ENCODE measurements around the gene RPS13. TPM values are rescaled to one million over a fixed set of nuclear protein-coding genes. Genes with fewer than 3 reads are reported as not detected.

The RPS13 gene
- total RNA-seq (2022) (1,349 and 1,456 TPM in 2 replicates), Bru-seq, nascent RNA (percentile 100 among the genes with signal in this experiment), BruChase-seq, experiment 1, labeled RNA remaining after a 2-hour chase (percentile 99 among the genes with signal in this experiment), BruChase-seq, experiment 2, labeled RNA remaining after a 6-hour chase (percentile 100 among the genes with signal in this experiment)
- long read RNA-seq, transcript RPS13-203 (5 exons, 664 nt) = minor isoform, 8 of 1,250 reads
- long read RNA-seq, transcript RPS13-202 (6 exons, 646 nt) = major isoform, 1,209 of 1,250 reads
- long read RNA-seq, partial matches to known transcripts = 7 of 1,250 reads
- long read RNA-seq, other reads (novel, unspliced or antisense) = 13 of 1,250 reads

DNA sequence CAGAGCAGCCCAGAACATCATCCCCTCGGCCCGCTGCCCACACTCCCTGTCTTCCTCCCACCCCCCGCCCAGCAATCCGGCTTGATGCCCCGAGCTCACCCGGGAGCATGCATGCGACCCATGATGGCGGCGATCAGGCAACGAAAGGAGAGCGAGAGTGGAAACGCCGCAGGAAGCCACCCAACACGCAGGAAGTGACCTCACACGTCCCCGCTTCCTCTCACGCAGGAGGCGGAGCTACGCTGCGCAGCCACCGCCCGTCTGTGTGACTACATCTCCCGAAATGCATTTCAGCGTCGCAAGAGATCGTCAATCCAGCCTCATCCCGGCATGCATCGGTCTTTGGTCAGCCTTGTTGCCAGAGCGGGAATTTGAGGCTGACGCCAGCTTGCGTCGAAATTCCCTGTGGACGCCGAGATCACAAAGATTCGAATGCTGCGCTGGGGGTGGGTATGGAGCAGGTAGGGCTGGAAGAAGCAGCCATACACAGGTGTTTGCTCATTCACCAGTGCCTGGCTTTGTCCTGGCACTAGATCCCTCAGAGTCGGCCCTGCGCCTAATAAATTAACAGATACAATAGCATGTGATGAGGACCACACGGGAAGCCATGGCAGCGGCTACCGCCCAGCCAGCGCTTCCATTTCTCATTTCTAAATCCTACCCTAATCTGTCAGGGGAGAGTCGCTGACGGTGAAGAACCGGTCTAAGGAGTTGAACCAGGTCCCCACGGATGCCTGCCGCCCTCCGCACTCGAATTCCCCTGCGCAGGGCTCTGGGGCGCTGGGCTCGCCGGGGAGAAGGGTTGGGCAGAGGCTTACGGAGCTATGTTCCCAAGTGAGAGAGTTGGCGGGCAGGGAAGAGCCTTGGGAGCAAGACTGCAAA, at the start of gene RPS13:
Gene RPS13, minus strand, starts transcription at position 148 of the 882 bp plus-strand sequence. Its CDS starts 26 bp downstream, at position 122.
- H3K36me3 ChIP-seq (ENCODE audit: control insufficient read depth, insufficient read depth, low read length) = peaks cover 1% of the 10 kb centered on the region; the same call in 1 of the 2 replicates
- Mint-ChIP-seq H3K4me3 (ENCODE audit: unreplicated experiment) (peak within 1 kb of the TSS; percentile 96), H3K9me3 (ENCODE audit: unreplicated experiment) (no peaks in the 10 kb centered on the region), H3K36me3 (ENCODE audit: insufficient read depth, unreplicated experiment) (peaks cover 79% of the 10 kb centered on the region), H3K4me1 (ENCODE audit: low read depth, unreplicated experiment) (peaks cover 7% of the 10 kb centered on the region), H3K27me3 (ENCODE audit: insufficient read depth, unreplicated experiment) (no peaks in the 10 kb centered on the region), H3K27ac (ENCODE audit: unreplicated experiment) (peak within 1 kb of the TSS; percentile 99)
- TF ChIP-seq, protein P1, sequence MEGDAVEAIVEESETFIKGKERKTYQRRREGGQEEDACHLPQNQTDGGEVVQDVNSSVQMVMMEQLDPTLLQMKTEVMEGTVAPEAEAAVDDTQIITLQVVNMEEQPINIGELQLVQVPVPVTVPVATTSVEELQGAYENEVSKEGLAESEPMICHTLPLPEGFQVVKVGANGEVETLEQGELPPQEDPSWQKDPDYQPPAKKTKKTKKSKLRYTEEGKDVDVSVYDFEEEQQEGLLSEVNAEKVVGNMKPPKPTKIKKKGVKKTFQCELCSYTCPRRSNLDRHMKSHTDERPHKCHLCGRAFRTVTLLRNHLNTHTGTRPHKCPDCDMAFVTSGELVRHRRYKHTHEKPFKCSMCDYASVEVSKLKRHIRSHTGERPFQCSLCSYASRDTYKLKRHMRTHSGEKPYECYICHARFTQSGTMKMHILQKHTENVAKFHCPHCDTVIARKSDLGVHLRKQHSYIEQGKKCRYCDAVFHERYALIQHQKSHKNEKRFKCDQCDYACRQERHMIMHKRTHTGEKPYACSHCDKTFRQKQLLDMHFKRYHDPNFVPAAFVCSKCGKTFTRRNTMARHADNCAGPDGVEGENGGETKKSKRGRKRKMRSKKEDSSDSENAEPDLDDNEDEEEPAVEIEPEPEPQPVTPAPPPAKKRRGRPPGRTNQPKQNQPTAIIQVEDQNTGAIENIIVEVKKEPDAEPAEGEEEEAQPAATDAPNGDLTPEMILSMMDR (IDR thresholded peaks at IDR 0.05; ENCODE audit: insufficient read depth in 1 of 2, low read depth in 1 of 2, low read length in 1 of 2, severe bottlenecking in 1 of 2, unreplicated experiment in 1 of 2) = no peak
- no peaks in the 10 kb centered on the region for H3K9me3 ChIP-seq
- H3K27me3 ChIP-seq (replicated peaks; ENCODE audit: control insufficient read depth, insufficient read depth, low read length) = no peaks in the 10 kb centered on the region
- peak within 1 kb of the TSS; percentile 84 for H3K4me3 ChIP-seq (ENCODE audit: low read depth, low read length)
- H3K4me1 ChIP-seq = peaks cover 24% of the 10 kb centered on the region
- ChIA-PET POLR2A (interaction anchor here (0.5 to 1.7 kb wide), 18 partner anchors 14 to 465 kb away, joined by 3 to 13 read pairs (median 4); partner anchors contain the start of genes PIK3C2A and PLEKHA7), CTCF (interaction anchor here (0.7 to 2.0 kb wide), 5 partner anchors 15 to 292 kb away, joined by 3 to 6 read pairs (median 4); no protein-coding TSS in a partner anchor)
- intact Hi-C loops (cut with micrococcal nuclease; ENCODE audit: unreplicated experiment) = loop anchor here (1.0 kb wide), 1 partner anchor 29 kb away; no protein-coding TSS in a partner anchor
- TSS peak; percentile 95 for BruUV-seq (replicated peaks)
- DNase-seq = peak; percentile 97 to 99

DNA sequence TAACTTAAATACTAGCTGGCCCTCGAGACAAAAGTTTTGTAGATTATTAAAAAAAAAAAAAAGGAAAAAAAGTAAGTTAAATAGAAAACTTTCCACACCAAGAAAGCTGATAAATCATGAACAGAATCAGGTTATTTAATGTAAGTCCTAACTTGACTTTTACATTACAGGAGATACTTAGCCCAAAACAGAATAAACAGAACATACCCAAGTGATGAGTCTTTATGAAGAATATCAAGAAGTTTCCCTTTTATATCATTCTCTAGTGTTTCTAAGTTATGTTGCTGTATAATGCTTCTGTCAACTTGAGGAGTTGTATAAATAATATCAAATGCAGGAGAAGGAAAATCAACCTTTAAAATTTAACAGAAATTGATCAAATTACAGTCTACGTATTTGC, 44.5 kb upstream of the RPS13 start:
- no peak overlapping the region for H3K27ac Mint-ChIP-seq (ENCODE audit: unreplicated experiment)
- no peak overlapping the region for H3K4me3 Mint-ChIP-seq (ENCODE audit: unreplicated experiment)
- TF ChIP-seq, protein P1 (IDR thresholded peaks at IDR 0.05; ENCODE audit: insufficient read depth in 1 of 2, low read depth in 1 of 2, low read length in 1 of 2, severe bottlenecking in 1 of 2, unreplicated experiment in 1 of 2) = no peak
- Histone ChIP-seq H3K4me3 (ENCODE audit: low read depth, low read length) (no peak overlapping the region), H3K27me3 (replicated peaks; ENCODE audit: control insufficient read depth, insufficient read depth, low read length) (no peaks in the 10 kb centered on the region), H3K9me3 (no peaks in the 10 kb centered on the region), H3K4me1 (no peaks in the 10 kb centered on the region), H3K36me3 (ENCODE audit: control insufficient read depth, insufficient read depth, low read length) (no peaks in the 10 kb centered on the region; the same call in 1 of the 2 replicates)
- CTCF ChIA-PET = no interaction called here
- DNase-seq = no peak
- H3K36me3 Mint-ChIP-seq (ENCODE audit: insufficient read depth, unreplicated experiment) = peaks cover 82% of the 10 kb centered on the region
- no TSS peak for BruUV-seq (replicated peaks)
- intact Hi-C loops (cut with micrococcal nuclease; ENCODE audit: unreplicated experiment) = no loop called here
- no peaks in the 10 kb centered on the region for H3K27me3 Mint-ChIP-seq (ENCODE audit: insufficient read depth, unreplicated experiment)
- no peaks in the 10 kb centered on the region for H3K9me3 Mint-ChIP-seq (ENCODE audit: unreplicated experiment)
- POLR2A ChIA-PET = no interaction called here
- H3K4me1 Mint-ChIP-seq (ENCODE audit: low read depth, unreplicated experiment) = no peaks in the 10 kb centered on the region

DNA sequence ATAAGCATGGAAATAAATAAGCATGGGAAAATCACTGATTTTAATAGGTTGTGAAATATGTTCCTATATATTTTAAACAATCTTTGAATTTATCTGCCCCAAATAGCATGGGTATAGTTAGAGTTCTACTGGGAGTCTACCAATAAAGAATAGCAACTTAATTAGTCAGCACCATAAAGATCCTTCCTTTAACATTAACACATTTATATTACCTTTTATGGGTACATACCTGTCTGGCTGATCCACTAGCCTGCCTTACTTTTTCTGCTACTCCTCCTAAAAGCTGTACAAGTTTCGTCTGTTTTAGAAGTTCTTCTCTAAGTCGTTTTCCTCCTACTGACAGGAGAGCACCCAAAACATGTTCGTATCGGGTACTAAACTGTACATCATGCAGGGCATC, 39.8 kb upstream of the RPS13 start:
- no peaks in the 10 kb centered on the region; the same call in 1 of the 2 replicates for H3K36me3 ChIP-seq (ENCODE audit: control insufficient read depth, insufficient read depth, low read length)
- no peaks in the 10 kb centered on the region for H3K4me1 Mint-ChIP-seq (ENCODE audit: low read depth, unreplicated experiment)
- H3K4me1 ChIP-seq = no peaks in the 10 kb centered on the region
- TF ChIP-seq, protein P1 (IDR thresholded peaks at IDR 0.05; ENCODE audit: insufficient read depth in 1 of 2, low read depth in 1 of 2, low read length in 1 of 2, severe bottlenecking in 1 of 2, unreplicated experiment in 1 of 2) = no peak
- no peaks in the 10 kb centered on the region for H3K9me3 ChIP-seq
- no peak overlapping the region for H3K27ac Mint-ChIP-seq (ENCODE audit: unreplicated experiment)
- no peak overlapping the region for H3K4me3 Mint-ChIP-seq (ENCODE audit: unreplicated experiment)
- intact Hi-C loops (cut with micrococcal nuclease; ENCODE audit: unreplicated experiment) = no loop called here
- BruUV-seq (replicated peaks) = no TSS peak
- peaks cover 80% of the 10 kb centered on the region for H3K36me3 Mint-ChIP-seq (ENCODE audit: insufficient read depth, unreplicated experiment)
- no peak overlapping the region for H3K4me3 ChIP-seq (ENCODE audit: low read depth, low read length)
- no peaks in the 10 kb centered on the region for H3K9me3 Mint-ChIP-seq (ENCODE audit: unreplicated experiment)
- DNase-seq = no peak
- no peaks in the 10 kb centered on the region for H3K27me3 Mint-ChIP-seq (ENCODE audit: insufficient read depth, unreplicated experiment)
- H3K27me3 ChIP-seq (replicated peaks; ENCODE audit: control insufficient read depth, insufficient read depth, low read length) = no peaks in the 10 kb centered on the region
- ChIA-PET POLR2A (no interaction called here), CTCF (no interaction called here)

Data from Caco-2 (cell line).